Measurements from ENCODE around the gene KIAA0753. TPM values are rescaled to one million over a fixed set of nuclear protein-coding genes. Genes with fewer than 3 reads are reported as not detected.

Gene KIAA0753
- total and polyA plus RNA-seq, 9 of the 15 experiments (the other 6 are each of a cell fraction or from before 2014, with no cell fraction given) = 2.0 to 9.0 (median 6.9) TPM

- Histone ChIP-seq H3K4me3 (no peak overlapping the region), H3K4me2 (ENCODE audit: insufficient read depth, low read length) (no peak overlapping the region), H3K9me1 (ENCODE audit: control insufficient read depth, insufficient read depth, low read length) (no peaks in the 10 kb centered on the region), H3K4me1 (replicated peaks in 1 of 2; ENCODE audit: control insufficient read depth in 2 of 2, insufficient read depth in 2 of 2, low read length in 2 of 2) (no peaks in the 10 kb centered on the region), H3K36me3 (ENCODE audit: control insufficient read depth, insufficient read depth, low read length) (peaks cover 51% of the 10 kb centered on the region), H3K27ac (ENCODE audit: extremely low read depth, low read depth, low read length) (no peak overlapping the region), H3K27me3 (ENCODE audit: control insufficient read depth in 2 of 2, insufficient read depth in 2 of 2, low read length in 2 of 2) (no peaks in the 10 kb centered on the region), H3K9ac (ENCODE audit: insufficient read depth in 1 of 2, low read depth in 2 of 2, low read length in 2 of 2) (no peak overlapping the region), H3K9me3 (replicated peaks; ENCODE audit: control insufficient read depth, insufficient read depth, low read depth, low read length) (no peaks in the 10 kb centered on the region), H3K79me2 (ENCODE audit: control insufficient read depth, insufficient read depth, low read length) (no peaks in the 10 kb centered on the region), H2AFZ (ENCODE audit: low read depth, low read length) (no peak overlapping the region), H4K20me1 (replicated peaks; ENCODE audit: control insufficient read depth, insufficient read depth, low read length) (no peaks in the 10 kb centered on the region)
- WGBS (ENCODE audit: insufficient coverage, low coverage, missing lambda C conversion rate) = 100% methylated on average over 4 of the region's 4 CpGs
- no peak for TF ChIP-seq XRCC3 (IDR thresholded peaks at IDR 0.05)
- TF ChIP-seq POLR3G (IDR thresholded peaks at IDR 0.05; ENCODE audit: extremely low read depth, insufficient read length, insufficient replicate concordance) = no peak
- no peak for TF ChIP-seq MTF1 (CRISPR knock-in tag; IDR thresholded peaks at IDR 0.05; ENCODE audit: borderline replicate concordance)
- no peak for TF ChIP-seq SIN3B (IDR thresholded peaks at IDR 0.05; ENCODE audit: low read depth)
- TF ChIP-seq MAFG (tag; conservative IDR thresholded peaks at IDR 0.05) = no peak
- TF ChIP-seq ETV6 (IDR thresholded peaks at IDR 0.05; ENCODE audit: borderline replicate concordance in 1 of 2, low read depth in 2 of 2, low read length in 1 of 2) = no peak
- TF ChIP-seq ETV6 (CRISPR knock-in tag; IDR thresholded peaks at IDR 0.05; ENCODE audit: borderline replicate concordance) = no peak
- TF ChIP-seq SRSF7 (optimal IDR thresholded peaks at IDR 0.05; ENCODE audit: low read depth, low read length) = no peak
- no peak for TF ChIP-seq GTF2A2 (tag; IDR thresholded peaks at IDR 0.05)
- no peak for TF ChIP-seq SREBF1 (IDR thresholded peaks at IDR 0.05; ENCODE audit: borderline replicate concordance, low read depth, low read length)
- BruUV-seq (replicated peaks) = no TSS peak
- POLR2A ChIA-PET = interaction anchor here (0.7 to 2.0 kb wide), 2 partner anchors 12 to 84 kb away, joined by 3 to 7 read pairs; no protein-coding TSS in a partner anchor
- CTCF ChIA-PET (ENCODE audit: low intra/inter-chr PET ratio) = no interaction called here
- DNase-seq (ENCODE audit: extremely low read depth in 1 of 4, low spot score in 3 of 4) = no peak
- intact Hi-C loops (cut with micrococcal nuclease) = no loop called here
- in situ Hi-C loops (cut with MboI) = no loop called here
- ATAC-seq = no peak
- FAIRE-seq = no peak
These were observed 53.2 kb downstream of the KIAA0753 start for GRCh38 chr17:6587310-6587709.

Measured in K562 (cell line).